Stimulated activated CD4-positive, alpha-beta T cell treated with anti-CD3 and anti-CD28 coated beads, Interleukin-12 subunit alpha, Interleukin-12 subunit beta, amount 100 ng/mL, for 24 hours (primary cell): ENCODE data around the gene H1-8.

Experiments
- DNase-seq, 2 experiments: peaks; one replicate each; pipeline ENCODE4 v3.0.0-alpha.2; 2020; ENCODE audit warnings: low read depth in 2 of 2

The H1-8 gene

GRCh38 chr3:129573493-129573892, 30.5 kb downstream of the H1-8 start:
- no peak for DNase-seq

- DNase-seq, result no peak
Measured at GRCh38 chr3:129574206-129574605, 31.2 kb downstream of the H1-8 start.

- DNase-seq, result no peak
Measured at GRCh38 chr3:129575233-129575996, 32.4 kb downstream of the H1-8 start.

DNA sequence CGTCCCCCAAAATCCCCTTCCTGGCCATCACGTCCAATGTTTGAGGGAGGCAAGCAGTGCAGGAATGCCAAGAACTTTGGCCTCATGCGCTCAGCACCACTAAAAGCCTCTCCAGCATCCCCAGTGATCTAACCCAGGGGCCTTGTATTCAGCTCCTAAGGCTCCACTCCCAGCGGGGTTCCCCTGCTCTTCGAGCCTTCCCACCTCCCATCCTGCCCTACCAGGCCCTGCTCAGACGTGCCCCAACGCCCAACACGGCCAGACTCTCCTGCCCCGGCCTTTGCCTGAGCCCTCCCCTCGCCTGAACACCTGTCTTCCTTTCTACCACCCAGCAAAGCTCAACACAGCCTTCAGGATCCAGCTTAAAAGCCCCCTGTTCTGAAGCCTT, 33.0 kb downstream of the H1-8 start:
- no peak for DNase-seq

DNA sequence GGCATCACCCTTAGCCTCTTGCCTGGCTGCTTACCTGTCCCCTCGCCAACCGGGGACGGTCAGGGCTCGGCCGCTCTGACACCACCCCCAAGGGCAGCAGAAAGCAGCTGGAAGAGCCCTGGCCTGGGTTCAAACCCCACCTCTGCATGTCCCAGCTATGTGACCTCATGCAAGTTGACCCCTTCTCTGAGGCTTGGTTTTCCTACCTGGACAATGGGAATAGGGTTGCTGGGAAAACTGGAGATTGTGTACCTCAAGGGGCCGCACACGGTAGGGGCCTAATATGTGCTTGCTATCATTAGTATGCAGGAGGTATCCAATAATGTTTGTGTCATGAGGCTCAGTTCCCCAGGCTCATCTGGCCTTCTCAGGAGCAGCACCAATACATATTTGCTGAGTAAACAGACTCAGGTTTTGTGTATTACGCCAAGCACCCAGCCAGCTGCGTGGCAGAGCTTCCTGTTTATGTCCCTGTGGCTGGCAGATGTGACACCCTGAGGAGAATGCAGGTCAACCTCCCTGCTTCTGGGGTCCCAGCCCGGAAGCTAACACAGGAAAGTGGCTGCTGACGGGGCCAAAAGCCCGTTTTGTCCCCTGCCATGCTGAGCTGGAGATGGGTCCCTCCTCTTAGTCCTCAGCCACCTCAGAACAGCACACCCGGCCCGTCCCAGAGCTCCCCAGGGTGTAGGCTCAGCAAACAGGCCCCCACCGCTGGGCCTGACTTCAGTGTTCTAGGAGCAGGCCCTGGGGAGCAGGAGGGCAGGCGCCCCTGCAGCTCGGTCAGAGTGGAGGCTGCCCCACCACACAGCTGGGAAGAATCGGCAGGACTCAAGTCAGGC, 33.8 kb downstream of the H1-8 start:
- DNase-seq, result peak in 1 of 2 experiments; percentile 8

- no peak for DNase-seq
Measured at GRCh38 chr3:129577366-129577765, 34.4 kb downstream of the H1-8 start.

- no peak for DNase-seq
Measured at GRCh38 chr3:129577925-129578786, 35.2 kb downstream of the H1-8 start.

- DNase-seq, result no peak
Measured at GRCh38 chr3:129579991-129580390, 37.0 kb downstream of the H1-8 start.

DNA sequence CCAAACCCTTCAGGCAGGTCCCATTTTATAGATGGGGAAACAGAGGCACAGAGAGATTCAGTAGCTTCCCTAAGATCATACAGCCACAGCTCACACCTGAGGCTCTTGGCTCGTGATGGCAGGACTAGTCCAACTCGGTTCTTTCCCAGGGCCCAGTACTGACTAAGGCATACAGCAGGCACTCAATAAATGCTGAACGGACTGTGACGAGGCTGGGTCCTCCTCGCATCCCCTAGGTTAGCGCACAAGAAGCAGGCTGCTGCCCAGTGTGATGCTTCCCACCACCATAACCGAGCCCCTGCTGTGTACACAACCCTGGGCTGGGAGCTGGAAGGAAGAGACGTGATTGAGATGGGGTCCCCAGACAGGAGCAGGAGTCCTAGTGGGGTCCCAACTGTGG, 38.6 kb downstream of the H1-8 start:
- DNase-seq, result no peak

DNA sequence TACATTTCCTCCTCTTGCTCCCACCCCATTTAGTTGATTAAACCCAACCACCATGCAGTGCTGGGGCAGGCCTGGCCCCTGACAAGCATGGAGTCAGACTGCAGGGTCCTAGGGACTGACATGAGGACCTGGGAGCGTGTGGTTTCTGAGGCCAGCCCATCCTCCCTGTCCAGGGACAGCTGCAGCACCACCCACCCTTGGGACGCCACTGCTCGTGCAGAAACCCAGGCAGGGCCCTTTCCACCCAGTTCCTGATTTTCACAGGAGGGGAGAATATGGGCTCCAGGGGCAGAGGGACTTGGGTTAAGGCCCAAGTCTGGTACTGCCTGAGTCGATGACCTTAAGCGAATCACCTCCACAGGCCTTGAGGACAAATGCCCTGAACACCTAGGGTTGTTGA, 39.8 kb downstream of the H1-8 start:
- no peak for DNase-seq

GRCh38 chr3:129583289-129583688, 40.3 kb downstream of the H1-8 start:
- no peak for DNase-seq

GRCh38 chr3:129584631-129585030, 41.7 kb downstream of the H1-8 start:
- DNase-seq, result no peak

- DNase-seq, result no peak
Measured at GRCh38 chr3:129585949-129586657, 43.1 kb downstream of the H1-8 start.

DNA sequence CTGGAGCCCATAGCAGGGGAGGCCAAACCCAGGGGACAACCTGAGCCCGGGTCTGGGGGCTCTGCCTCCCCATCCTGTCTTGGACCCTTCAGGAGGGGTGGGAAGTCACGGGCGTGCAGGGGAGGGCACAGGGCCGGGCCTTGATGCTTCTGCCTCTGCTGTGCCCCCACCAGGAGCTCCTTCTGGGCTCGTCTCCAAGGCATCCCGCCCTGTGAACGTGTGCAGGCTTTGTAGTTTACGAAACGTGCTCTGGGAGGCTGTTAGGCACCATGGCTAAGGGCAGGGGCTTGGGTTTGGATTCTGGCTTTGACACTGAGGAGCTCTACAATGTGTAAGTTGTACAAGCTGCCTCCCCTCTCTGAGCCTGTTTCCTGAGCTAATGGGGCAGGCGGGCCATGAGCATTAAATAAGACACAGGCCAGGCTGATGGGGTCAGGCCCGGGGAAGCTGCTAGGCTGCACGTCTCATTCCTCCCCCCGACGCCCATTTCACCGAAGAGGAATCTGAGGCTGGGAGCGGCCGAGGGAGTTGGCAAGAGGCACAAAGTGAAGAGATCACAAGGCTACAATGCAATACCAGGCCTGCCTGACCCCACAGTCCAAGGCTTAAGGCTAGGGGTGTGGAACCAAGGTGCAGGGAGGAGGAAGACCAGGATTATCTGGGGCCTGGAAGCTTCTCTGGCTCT, 43.9 kb downstream of the H1-8 start:
- no peak for DNase-seq

- DNase-seq, result no peak
Measured at GRCh38 chr3:129587566-129588210, 44.7 kb downstream of the H1-8 start.

- DNase-seq, result no peak
Measured at GRCh38 chr3:129590215-129590614, 47.2 kb downstream of the H1-8 start.

- DNase-seq, result no peak
Measured at GRCh38 chr3:129591932-129592331, 49.0 kb downstream of the H1-8 start.

GRCh38 chr3:129592381-129593131, 49.6 kb downstream of the H1-8 start:
- DNase-seq, result no peak

DNA sequence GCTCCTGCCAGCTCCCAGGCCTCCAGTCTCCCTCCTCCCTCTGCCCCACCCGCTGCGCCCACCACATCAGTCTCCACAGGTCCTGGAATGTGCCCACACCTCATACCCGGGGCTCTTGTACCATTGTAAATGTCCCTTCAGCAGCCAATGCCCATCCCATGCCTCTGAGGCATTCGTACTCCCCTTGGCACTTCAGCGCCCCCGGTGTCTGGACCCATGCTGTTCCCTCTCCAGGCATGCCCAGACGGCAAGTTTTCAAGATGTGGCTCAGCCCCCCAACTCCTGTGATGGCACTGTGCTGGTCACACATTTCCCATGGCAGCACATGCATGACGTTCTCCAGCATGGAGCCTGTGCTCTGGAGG, 50.2 kb downstream of the H1-8 start:
- DNase-seq, result no peak
